Effector memory CD4-positive, alpha-beta T cell (primary cell): ENCODE data around the gene SLC17A1.
"Not testable (repeated sequence)": the region's sequence is repeated elsewhere in the genome, so short reads cannot be mapped to it uniquely, and the experiment has no call there.

Experiments
- DNase-seq, 3 donors: peaks; one replicate each; pipeline ENCODE4 v3.0.0-alpha.2; 2020
- H3K27ac ChIP-seq: 2 replicates; pipeline ENCODE4 v1.7.0; 2013; ENCODE audit warnings: mild to moderate bottlenecking, low read length, moderate library complexity; ENCODE audit not compliant: insufficient read depth, poor library complexity, severe bottlenecking
- H3K27me3 ChIP-seq: replicated peaks from 2 replicates; pipeline ENCODE4 v1.7.0; 2013; ENCODE audit warnings: mild to moderate bottlenecking, low read length; ENCODE audit not compliant: insufficient read depth, control insufficient read depth, poor library complexity, severe bottlenecking
- H3K36me3 ChIP-seq: 2 replicates; pipeline ENCODE4 v1.7.0; 2013; ENCODE audit warnings: mild to moderate bottlenecking, low read length, moderate library complexity; ENCODE audit not compliant: control insufficient read depth, insufficient read depth
- H3K4me1 ChIP-seq: 2 replicates; pipeline ENCODE4 v1.7.0; 2013; ENCODE audit warnings: low read length, mild to moderate bottlenecking; ENCODE audit not compliant: control insufficient read depth, insufficient read depth, poor library complexity, severe bottlenecking
- H3K4me3 ChIP-seq: 2 replicates; pipeline ENCODE4 v1.7.0; 2013; ENCODE audit warnings: low read length, low read depth, mild to moderate bottlenecking; ENCODE audit not compliant: insufficient read depth, poor library complexity, severe bottlenecking
- H3K9me3 ChIP-seq: 2 replicates; pipeline ENCODE4 v1.7.0; 2013; ENCODE audit warnings: mild to moderate bottlenecking, low read length, moderate library complexity; ENCODE audit not compliant: control insufficient read depth

SLC17A1 gene

DNA sequence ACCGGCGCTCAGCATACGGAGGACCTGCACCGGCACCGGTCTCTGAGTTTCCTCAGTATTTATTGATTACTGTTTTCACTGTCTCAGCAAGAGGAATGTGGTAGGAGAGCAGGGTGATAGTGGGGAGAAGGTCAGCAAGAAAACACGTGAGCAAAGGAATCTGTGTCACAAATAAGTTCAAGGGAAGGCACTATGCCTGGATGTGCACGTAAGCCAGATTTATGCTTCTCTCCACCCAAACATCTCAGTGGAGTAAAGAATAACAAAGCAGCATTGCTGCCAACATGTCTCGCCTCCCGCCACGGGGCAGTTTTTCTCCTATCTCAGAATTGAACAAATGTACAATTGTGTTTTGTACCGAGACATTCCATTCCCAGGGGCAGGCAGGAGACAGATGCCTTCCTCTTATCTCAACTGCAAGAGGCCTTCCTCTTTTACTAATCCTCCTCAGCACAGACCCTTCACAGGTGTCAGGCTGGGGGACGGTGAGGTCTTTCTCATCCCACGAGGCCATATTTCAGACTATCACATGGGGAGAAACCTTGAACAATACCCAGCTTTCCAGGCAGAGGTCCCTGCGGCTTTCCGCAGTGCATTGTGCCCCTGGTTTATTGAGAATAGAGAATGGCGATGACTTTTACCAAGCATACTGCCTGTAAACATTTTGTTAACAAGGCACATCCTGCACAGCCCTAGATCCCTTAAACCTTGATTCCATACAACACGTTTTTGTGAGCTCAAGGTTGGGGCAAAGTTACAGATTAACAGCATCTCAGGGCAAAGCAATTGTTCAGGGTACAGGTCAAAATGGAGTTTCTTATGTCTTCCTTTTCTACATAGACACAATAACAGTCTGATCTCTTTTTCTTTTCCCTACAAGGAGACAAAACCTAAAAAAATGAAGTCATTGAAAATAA lies 83.0 kb downstream of the SLC17A1 start:
- H3K27me3 ChIP-seq, H3K9me3 ChIP-seq, H3K4me3 ChIP-seq, H3K36me3 ChIP-seq, DNase-seq, H3K4me1 ChIP-seq, H3K27ac ChIP-seq: not testable (repeated sequence)

DNA sequence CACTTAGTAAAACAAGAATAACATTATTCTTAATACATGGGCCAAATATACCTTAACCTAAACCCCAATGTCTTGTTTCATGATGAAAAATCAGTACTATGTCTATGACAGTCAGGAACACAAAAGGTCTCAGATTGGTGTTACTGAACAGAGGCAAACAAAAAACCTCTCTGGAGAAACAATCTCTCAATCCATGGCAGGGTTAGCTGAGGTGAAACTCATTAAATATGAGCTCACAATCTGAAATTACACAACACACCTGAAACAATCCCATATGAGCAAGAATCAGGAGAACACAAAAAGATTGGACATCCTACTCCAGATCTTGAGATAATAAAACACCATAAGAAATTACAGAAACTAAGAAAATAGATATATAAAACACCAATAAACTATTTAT lies 83.8 kb downstream of the SLC17A1 start:
- H3K27me3 ChIP-seq: no peaks in the 10 kb centered on the region
- H3K36me3 ChIP-seq: no peaks in the 10 kb centered on the region
- H3K4me1 ChIP-seq: no peaks in the 10 kb centered on the region
- no peak for DNase-seq
- H3K9me3 ChIP-seq: no peaks in the 10 kb centered on the region
- no peak overlapping the region for H3K27ac ChIP-seq
- H3K4me3 ChIP-seq: no peak overlapping the region

DNA sequence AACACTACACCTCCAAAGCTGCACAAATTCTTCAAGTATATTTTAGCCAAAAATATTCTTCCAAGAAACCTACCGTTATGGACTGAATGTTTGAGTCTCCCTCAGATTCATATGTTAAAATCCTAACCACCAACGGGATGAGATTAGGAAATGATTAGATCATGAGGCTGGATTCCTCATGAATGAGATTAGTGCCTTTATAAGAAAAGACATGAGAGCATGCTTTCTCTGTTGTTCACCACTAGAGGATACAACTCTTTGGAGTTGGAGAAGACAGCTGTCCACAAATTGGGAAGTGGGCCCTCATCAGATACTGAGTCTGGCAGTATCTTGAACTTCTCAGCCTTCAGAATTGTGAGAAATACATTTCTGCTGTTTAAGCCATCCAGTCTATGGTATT lies 84.4 kb downstream of the SLC17A1 start:
- no peak overlapping the region for H3K4me3 ChIP-seq
- H3K4me1 ChIP-seq: no peaks in the 10 kb centered on the region
- H3K36me3 ChIP-seq: no peaks in the 10 kb centered on the region
- DNase-seq: no peak
- no peaks in the 10 kb centered on the region for H3K9me3 ChIP-seq
- no peak overlapping the region for H3K27ac ChIP-seq
- no peaks in the 10 kb centered on the region for H3K27me3 ChIP-seq

GRCh38 chr6:25746968-25747367 lies 84.9 kb downstream of the SLC17A1 start:
- no peak for DNase-seq
- no peaks in the 10 kb centered on the region for H3K36me3 ChIP-seq

DNA sequence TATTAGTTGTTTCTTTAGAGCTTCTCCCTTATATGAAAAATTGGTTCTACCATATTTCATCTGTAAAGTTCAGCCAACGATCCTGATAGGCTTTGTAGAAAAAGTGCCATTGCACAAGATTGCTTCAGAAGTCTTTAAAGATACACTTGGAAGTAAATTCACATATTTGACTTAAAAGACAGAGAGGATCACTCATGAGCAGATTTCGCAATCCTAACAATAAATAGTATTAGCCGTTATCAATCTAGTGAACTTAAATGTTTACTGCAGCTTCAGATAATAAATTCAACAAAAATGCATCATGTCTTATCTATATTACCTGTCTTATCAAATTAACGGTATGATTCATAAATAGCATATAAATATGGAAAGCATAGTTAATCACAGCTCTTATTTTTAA lies 86.0 kb downstream of the SLC17A1 start:
- H3K4me3 ChIP-seq: no peak overlapping the region
- no peaks in the 10 kb centered on the region for H3K4me1 ChIP-seq
- no peaks in the 10 kb centered on the region for H3K27me3 ChIP-seq
- H3K9me3 ChIP-seq: no peaks in the 10 kb centered on the region
- no peak for DNase-seq
- no peaks in the 10 kb centered on the region for H3K36me3 ChIP-seq
- H3K27ac ChIP-seq: no peak overlapping the region

More at GRCh38 chr6:25746968-25747367, 84.9 kb downstream of the SLC17A1 start:
- H3K27me3 ChIP-seq: no peaks in the 10 kb centered on the region
- H3K4me3 ChIP-seq: no peak overlapping the region
- no peak overlapping the region for H3K27ac ChIP-seq
- H3K4me1 ChIP-seq: no peaks in the 10 kb centered on the region
- H3K9me3 ChIP-seq: no peaks in the 10 kb centered on the region

DNA sequence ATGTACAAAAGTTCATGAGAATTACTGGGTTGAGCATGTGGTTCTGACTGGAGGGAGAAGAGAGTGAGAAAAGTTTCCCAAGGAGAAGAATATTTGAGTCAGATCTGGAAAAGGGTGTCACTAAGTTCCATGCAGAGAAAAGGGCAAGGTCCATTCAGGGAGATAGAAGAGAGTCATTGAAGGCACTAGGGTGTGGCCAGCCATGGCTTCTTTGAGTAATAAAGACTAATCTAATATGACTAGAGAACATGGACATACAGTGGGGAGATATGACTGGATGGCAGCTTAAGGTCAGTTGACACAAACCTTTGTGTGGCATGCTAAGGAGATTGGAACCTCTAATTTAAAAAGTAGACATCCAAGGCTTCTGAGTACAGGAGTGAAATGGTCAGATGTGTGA lies 88.0 kb downstream of the SLC17A1 start:
- no peaks in the 10 kb centered on the region for H3K36me3 ChIP-seq
- no peak overlapping the region for H3K27ac ChIP-seq
- H3K9me3 ChIP-seq: no peaks in the 10 kb centered on the region
- DNase-seq: no peak
- no peaks in the 10 kb centered on the region for H3K27me3 ChIP-seq
- no peak overlapping the region for H3K4me3 ChIP-seq
- H3K4me1 ChIP-seq: no peaks in the 10 kb centered on the region

GRCh38 chr6:25735261-25735660 lies 96.6 kb downstream of the SLC17A1 start:
- no peaks in the 10 kb centered on the region for H3K4me1 ChIP-seq
- H3K9me3 ChIP-seq: peaks cover 4% of the 10 kb centered on the region
- no peak overlapping the region for H3K27ac ChIP-seq
- no peaks in the 10 kb centered on the region for H3K36me3 ChIP-seq
- no peak overlapping the region for H3K4me3 ChIP-seq
- DNase-seq: no peak
- H3K27me3 ChIP-seq: no peaks in the 10 kb centered on the region
